ENCODE results near the gene NHEJ1. TPM values are rescaled to one million over a fixed set of nuclear protein-coding genes. Genes with fewer than 3 reads are reported as not detected.

Gene NHEJ1
- total RNA-seq, 2 donors from 2014 or later = 15.2 to 16.9 TPM

DNA sequence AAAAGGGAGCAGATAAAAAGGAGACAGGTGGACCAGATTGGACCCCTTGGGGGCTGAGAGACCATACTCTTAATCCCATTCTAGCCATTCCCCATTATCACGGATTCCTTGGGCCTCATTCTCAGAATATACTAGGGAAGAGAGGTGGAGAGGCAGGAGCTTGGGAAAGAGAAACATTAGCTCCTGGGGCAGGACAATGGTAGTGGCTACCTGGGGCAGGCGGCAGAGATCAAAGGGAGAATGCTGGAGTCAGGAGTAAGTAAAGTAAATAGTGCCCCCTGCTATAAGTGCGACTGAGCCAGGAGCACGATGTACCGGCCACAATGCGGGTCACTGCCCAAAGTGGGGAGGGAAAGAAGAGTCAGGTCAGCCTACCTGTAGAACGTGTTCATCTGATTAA lies 79.5 kb downstream of the NHEJ1 start:
- TF ChIP-seq POLR2AphosphoS5 (IDR thresholded peaks at IDR 0.05) = no peak
- no peak for TF ChIP-seq POLR2A (IDR thresholded peaks at IDR 0.05)
- TF ChIP-seq, protein P1, sequence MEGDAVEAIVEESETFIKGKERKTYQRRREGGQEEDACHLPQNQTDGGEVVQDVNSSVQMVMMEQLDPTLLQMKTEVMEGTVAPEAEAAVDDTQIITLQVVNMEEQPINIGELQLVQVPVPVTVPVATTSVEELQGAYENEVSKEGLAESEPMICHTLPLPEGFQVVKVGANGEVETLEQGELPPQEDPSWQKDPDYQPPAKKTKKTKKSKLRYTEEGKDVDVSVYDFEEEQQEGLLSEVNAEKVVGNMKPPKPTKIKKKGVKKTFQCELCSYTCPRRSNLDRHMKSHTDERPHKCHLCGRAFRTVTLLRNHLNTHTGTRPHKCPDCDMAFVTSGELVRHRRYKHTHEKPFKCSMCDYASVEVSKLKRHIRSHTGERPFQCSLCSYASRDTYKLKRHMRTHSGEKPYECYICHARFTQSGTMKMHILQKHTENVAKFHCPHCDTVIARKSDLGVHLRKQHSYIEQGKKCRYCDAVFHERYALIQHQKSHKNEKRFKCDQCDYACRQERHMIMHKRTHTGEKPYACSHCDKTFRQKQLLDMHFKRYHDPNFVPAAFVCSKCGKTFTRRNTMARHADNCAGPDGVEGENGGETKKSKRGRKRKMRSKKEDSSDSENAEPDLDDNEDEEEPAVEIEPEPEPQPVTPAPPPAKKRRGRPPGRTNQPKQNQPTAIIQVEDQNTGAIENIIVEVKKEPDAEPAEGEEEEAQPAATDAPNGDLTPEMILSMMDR (IDR thresholded peaks at IDR 0.05) = no peak
- H3K4me3 ChIP-seq = no peak overlapping the region
- H3K27me3 ChIP-seq (replicated peaks; ENCODE audit: insufficient read depth) = no peaks in the 10 kb centered on the region
- no peaks in the 10 kb centered on the region for H3K4me1 ChIP-seq (replicated peaks)
- H3K27ac ChIP-seq = no peak overlapping the region
- WGBS = 64% methylated on average over 7 of the region's 7 CpGs
- no peaks in the 10 kb centered on the region for H3K9me3 ChIP-seq
- intact Hi-C loops (cut with DNase I) = no loop called here
- no peak for DNase-seq (ENCODE audit: low spot score)
- H3K36me3 ChIP-seq = no peaks in the 10 kb centered on the region

- intact Hi-C loops (cut with DNase I) = no loop called here
- 74% methylated on average over 2 of the region's 2 CpGs for WGBS
- Histone ChIP-seq H3K9me3 (no peaks in the 10 kb centered on the region), H3K27ac (no peak overlapping the region), H3K4me3 (no peak overlapping the region), H3K27me3 (replicated peaks; ENCODE audit: insufficient read depth) (no peaks in the 10 kb centered on the region), H3K36me3 (no peaks in the 10 kb centered on the region), H3K4me1 (replicated peaks) (no peaks in the 10 kb centered on the region)
- DNase-seq (ENCODE audit: low spot score) = no peak
- no peak for TF ChIP-seq POLR2A (IDR thresholded peaks at IDR 0.05)
- no peak for TF ChIP-seq POLR2AphosphoS5 (IDR thresholded peaks at IDR 0.05)
- TF ChIP-seq, protein P1 (IDR thresholded peaks at IDR 0.05) = no peak
These were observed 81.2 kb downstream of the NHEJ1 start for GRCh38 chr2:219079417-219079816.

GRCh38 chr2:219078951-219079350 lies 81.7 kb downstream of the NHEJ1 start:
- Histone ChIP-seq H3K4me1 (replicated peaks) (no peaks in the 10 kb centered on the region), H3K9me3 (no peaks in the 10 kb centered on the region), H3K4me3 (no peak overlapping the region), H3K27me3 (replicated peaks; ENCODE audit: insufficient read depth) (no peaks in the 10 kb centered on the region), H3K27ac (no peak overlapping the region), H3K36me3 (no peaks in the 10 kb centered on the region)
- no peak for TF ChIP-seq POLR2AphosphoS5 (IDR thresholded peaks at IDR 0.05)
- TF ChIP-seq, protein P1 (IDR thresholded peaks at IDR 0.05) = no peak
- no peak for TF ChIP-seq POLR2A (IDR thresholded peaks at IDR 0.05)
- no peak for DNase-seq (ENCODE audit: low spot score)
- intact Hi-C loops (cut with DNase I) = no loop called here
- WGBS = 86% methylated on average over 4 of the region's 4 CpGs

DNA sequence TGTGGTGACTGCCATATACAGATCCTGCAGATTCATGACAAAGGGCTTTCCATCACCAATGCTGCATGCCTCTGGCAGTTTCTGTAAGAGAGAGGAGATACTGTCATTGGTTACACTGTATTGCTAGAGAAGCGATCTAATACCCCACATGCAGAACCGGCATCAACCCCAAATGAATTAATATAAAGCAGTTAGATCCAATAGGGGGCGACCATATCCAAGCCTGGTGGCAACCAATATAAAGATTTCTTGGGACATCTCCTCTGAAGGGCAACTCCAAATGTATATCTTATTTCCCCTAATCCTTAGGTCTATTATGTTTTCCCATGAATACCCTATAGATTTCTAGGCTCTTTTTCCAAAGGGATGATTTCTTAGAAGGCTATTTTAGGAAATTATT lies 82.5 kb downstream of the NHEJ1 start:
- intact Hi-C loops (cut with DNase I) = no loop called here
- Histone ChIP-seq H3K27ac (no peak overlapping the region), H3K4me3 (no peak overlapping the region), H3K27me3 (replicated peaks; ENCODE audit: insufficient read depth) (no peaks in the 10 kb centered on the region), H3K9me3 (no peaks in the 10 kb centered on the region), H3K36me3 (no peaks in the 10 kb centered on the region), H3K4me1 (replicated peaks) (no peaks in the 10 kb centered on the region)
- DNase-seq (ENCODE audit: low spot score) = no peak
- 87% methylated on average over 3 of the region's 3 CpGs for WGBS
- TF ChIP-seq, protein P1 (IDR thresholded peaks at IDR 0.05) = no peak
- TF ChIP-seq POLR2A (IDR thresholded peaks at IDR 0.05) (no peak), POLR2AphosphoS5 (IDR thresholded peaks at IDR 0.05) (no peak)

DNA sequence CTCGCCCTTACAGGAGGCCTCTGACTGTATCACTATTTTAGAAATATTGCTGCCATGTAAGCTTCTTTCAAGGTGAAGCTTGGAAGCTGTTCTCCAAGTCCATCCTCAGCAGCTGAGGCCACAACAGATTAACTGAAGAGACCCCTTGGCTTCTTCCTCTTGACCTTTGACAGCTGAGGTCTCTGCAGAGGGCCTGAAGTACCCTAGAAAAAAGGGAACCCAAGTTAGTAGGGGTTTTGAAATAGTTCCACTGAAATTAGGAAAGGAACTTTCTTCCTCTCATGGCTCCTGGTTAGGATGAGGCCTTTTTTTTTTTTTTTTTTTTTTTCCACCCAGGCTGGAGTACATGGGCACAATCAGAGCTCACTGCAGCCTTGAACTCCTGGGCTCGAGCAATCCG lies 84.4 kb downstream of the NHEJ1 start:
- H3K4me3 ChIP-seq = no peak overlapping the region
- DNase-seq (ENCODE audit: low spot score) = no peak
- WGBS = 94% methylated on average over 3 of the region's 3 CpGs
- no peaks in the 10 kb centered on the region for H3K9me3 ChIP-seq
- intact Hi-C loops (cut with DNase I) = no loop called here
- no peaks in the 10 kb centered on the region for H3K4me1 ChIP-seq (replicated peaks)
- H3K36me3 ChIP-seq = no peaks in the 10 kb centered on the region
- no peak overlapping the region for H3K27ac ChIP-seq
- TF ChIP-seq, protein P1 (IDR thresholded peaks at IDR 0.05) = no peak
- no peak for TF ChIP-seq POLR2A (IDR thresholded peaks at IDR 0.05)
- no peak for TF ChIP-seq POLR2AphosphoS5 (IDR thresholded peaks at IDR 0.05)
- H3K27me3 ChIP-seq (replicated peaks; ENCODE audit: insufficient read depth) = no peaks in the 10 kb centered on the region
